Measurements from ENCODE around the gene BACH2.

- TF ChIP-seq TAF1 (IDR thresholded peaks at IDR 0.05; ENCODE audit: borderline replicate concordance, insufficient read depth, low read length) (no peak), FOXP2 (optimal IDR thresholded peaks at IDR 0.05; ENCODE audit: borderline replicate concordance, extremely low read depth, extremely low read length, insufficient read depth) (no peak), REST (IDR thresholded peaks at IDR 0.05; ENCODE audit: insufficient read depth in 1 of 2, low read depth in 2 of 2, low read length in 2 of 2) (no peak), POLR2AphosphoS5 (IDR thresholded peaks at IDR 0.05; ENCODE audit: low read depth, low read length) (no peak), SIN3A (IDR thresholded peaks at IDR 0.05; ENCODE audit: borderline replicate concordance, insufficient read depth, low read length) (no peak)
Measured at GRCh38 chr6:90146921-90147649, 149.6 kb downstream of the BACH2 start.

Data from PFSK-1 (cell line).